ENCODE measurements around the gene EZH1.

DNA sequence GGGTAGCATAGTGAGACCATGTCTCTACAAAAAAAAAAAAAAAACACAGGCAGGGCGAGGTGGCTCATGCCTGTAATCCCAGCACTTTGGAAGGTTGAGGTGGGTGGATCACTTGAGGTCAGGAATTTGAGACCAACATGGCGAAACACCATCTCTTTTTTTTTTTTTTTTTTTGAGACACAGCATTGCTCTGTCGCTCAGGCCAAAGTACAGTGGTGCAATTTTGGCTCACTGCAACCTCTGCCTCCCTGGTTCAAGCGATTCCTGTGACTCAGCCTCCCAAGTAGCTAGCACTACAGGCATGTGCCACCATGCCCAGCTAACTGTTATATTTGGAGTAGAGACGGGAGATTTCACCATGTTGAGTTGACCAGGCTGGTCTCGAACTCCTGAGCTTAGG lies 21.3 kb upstream of the EZH1 start:
- TF ChIP-seq, protein P1, sequence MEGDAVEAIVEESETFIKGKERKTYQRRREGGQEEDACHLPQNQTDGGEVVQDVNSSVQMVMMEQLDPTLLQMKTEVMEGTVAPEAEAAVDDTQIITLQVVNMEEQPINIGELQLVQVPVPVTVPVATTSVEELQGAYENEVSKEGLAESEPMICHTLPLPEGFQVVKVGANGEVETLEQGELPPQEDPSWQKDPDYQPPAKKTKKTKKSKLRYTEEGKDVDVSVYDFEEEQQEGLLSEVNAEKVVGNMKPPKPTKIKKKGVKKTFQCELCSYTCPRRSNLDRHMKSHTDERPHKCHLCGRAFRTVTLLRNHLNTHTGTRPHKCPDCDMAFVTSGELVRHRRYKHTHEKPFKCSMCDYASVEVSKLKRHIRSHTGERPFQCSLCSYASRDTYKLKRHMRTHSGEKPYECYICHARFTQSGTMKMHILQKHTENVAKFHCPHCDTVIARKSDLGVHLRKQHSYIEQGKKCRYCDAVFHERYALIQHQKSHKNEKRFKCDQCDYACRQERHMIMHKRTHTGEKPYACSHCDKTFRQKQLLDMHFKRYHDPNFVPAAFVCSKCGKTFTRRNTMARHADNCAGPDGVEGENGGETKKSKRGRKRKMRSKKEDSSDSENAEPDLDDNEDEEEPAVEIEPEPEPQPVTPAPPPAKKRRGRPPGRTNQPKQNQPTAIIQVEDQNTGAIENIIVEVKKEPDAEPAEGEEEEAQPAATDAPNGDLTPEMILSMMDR (IDR thresholded peaks at IDR 0.05) = no peak
- TF ChIP-seq POLR2A (IDR thresholded peaks at IDR 0.05) = no peak

All from testis (tissue), 2 donors.